H9 (cell line): ENCODE data around the gene KRTAP10-12. TPM values are rescaled to one million over a fixed set of nuclear protein-coding genes. Genes with fewer than 3 reads are reported as not detected.

Experiments used
- DNase-seq: peaks from one replicate; pipeline ENCODE4 v3.0.0-alpha.2; 2017
- H2AFZ ChIP-seq: one replicate; pipeline ENCODE4 v1.6.1; 2013; ENCODE audit warnings: mild to moderate bottlenecking, low read length, control low read depth, moderate library complexity
- H2AK5ac ChIP-seq: 2 replicates; pipeline ENCODE4 v1.6.1; 2013; ENCODE audit warnings: low read length, control low read depth, mixed read lengths; ENCODE audit not compliant: insufficient read length
- H2BK120ac ChIP-seq: one replicate; pipeline ENCODE4 v1.6.1; 2013; ENCODE audit warnings: low read depth, mild to moderate bottlenecking, low read length, control low read depth, inconsistent platforms; ENCODE audit not compliant: poor library complexity, severe bottlenecking
- H2BK12ac ChIP-seq: 2 replicates; pipeline ENCODE4 v1.6.1; 2013; ENCODE audit warnings: low read length, control low read depth, mixed read lengths, low read depth; ENCODE audit not compliant: insufficient read length
- H2BK15ac ChIP-seq: 2 replicates; pipeline ENCODE4 v1.6.1; 2013; ENCODE audit warnings: low read depth, low read length, control low read depth
- H2BK20ac ChIP-seq: one replicate; pipeline ENCODE4 v1.6.1; 2013; ENCODE audit warnings: low read depth, mild to moderate bottlenecking, low read length, control low read depth, inconsistent platforms; ENCODE audit not compliant: poor library complexity, severe bottlenecking
- H2BK5ac ChIP-seq: 2 replicates; pipeline ENCODE4 v1.6.1; 2013; ENCODE audit warnings: low read length, control low read depth, mixed read lengths; ENCODE audit not compliant: insufficient read length
- H3K14ac ChIP-seq: 2 replicates; pipeline ENCODE4 v1.6.1; 2013; ENCODE audit warnings: low read length, control low read depth; ENCODE audit not compliant: insufficient read depth
- H3K18ac ChIP-seq: 2 replicates; pipeline ENCODE4 v1.6.1; 2013; ENCODE audit warnings: low read depth, mild to moderate bottlenecking, mixed read lengths, low read length, control low read depth; ENCODE audit not compliant: insufficient read length
- H3K23ac ChIP-seq: 2 replicates; pipeline ENCODE4 v1.6.1; 2013; ENCODE audit warnings: low read length, control low read depth, mixed read lengths, low read depth; ENCODE audit not compliant: insufficient read length
- H3K23me2 ChIP-seq: 2 replicates; pipeline ENCODE4 v1.6.1; 2013; ENCODE audit warnings: low read depth, mild to moderate bottlenecking, mixed read lengths, low read length, control low read depth; ENCODE audit not compliant: insufficient read length, poor library complexity, severe bottlenecking
- H3K27ac ChIP-seq: 2 replicates; pipeline ENCODE4 v1.5.1; 2013; ENCODE audit warnings: low read length, control low read depth, mixed read lengths, low read depth; ENCODE audit not compliant: insufficient read length
- H3K27me3 ChIP-seq: 2 replicates; pipeline ENCODE4 v1.6.1; 2013; ENCODE audit warnings: low read length, control low read depth, inconsistent platforms; ENCODE audit not compliant: insufficient read depth
- H3K4ac ChIP-seq: 2 replicates; pipeline ENCODE4 v1.6.1; 2013; ENCODE audit warnings: low read depth, mild to moderate bottlenecking, control low read depth, inconsistent platforms, low read length, moderate library complexity
- H3K4me1 ChIP-seq: 2 replicates; pipeline ENCODE4 v1.6.1; 2013; ENCODE audit warnings: low read length, control low read depth, inconsistent platforms; ENCODE audit not compliant: insufficient read depth
- H3K4me2 ChIP-seq: 2 replicates; pipeline ENCODE4 v1.6.1; 2013; ENCODE audit warnings: low read length, control low read depth, mixed read lengths; ENCODE audit not compliant: insufficient read length, insufficient read depth
- H3K56ac ChIP-seq: 2 replicates; pipeline ENCODE4 v1.6.1; 2013; ENCODE audit warnings: low read depth, mild to moderate bottlenecking, mixed read lengths, low read length, control low read depth; ENCODE audit not compliant: insufficient read length
- H3K79me1 ChIP-seq: 2 replicates; pipeline ENCODE4 v1.6.1; 2013; ENCODE audit warnings: low read depth, mild to moderate bottlenecking, moderate library complexity, low read length, control low read depth, inconsistent platforms; ENCODE audit not compliant: insufficient read depth, poor library complexity, severe bottlenecking
- H3K79me2 ChIP-seq: 2 replicates; pipeline ENCODE4 v1.6.1; 2013; ENCODE audit warnings: low read length, control low read depth, inconsistent platforms; ENCODE audit not compliant: insufficient read depth
- H3K9ac ChIP-seq: 2 replicates; pipeline ENCODE4 v1.6.1; 2013; ENCODE audit warnings: low read length, control low read depth, mixed read lengths; ENCODE audit not compliant: insufficient read length; ENCODE audit errors: extremely low read depth
- H3K9me3 ChIP-seq: one replicate; pipeline ENCODE4 v1.6.1; 2013; ENCODE audit warnings: low read depth, low read length, inconsistent platforms; ENCODE audit not compliant: control insufficient read depth
- H3T11ph ChIP-seq: one replicate; pipeline ENCODE4 v1.6.1; 2013; ENCODE audit warnings: mild to moderate bottlenecking, low read length, control low read depth, inconsistent platforms
- H4K20me1 ChIP-seq: one replicate; pipeline ENCODE4 v1.6.1; 2013; ENCODE audit not compliant: control insufficient read depth, insufficient read length, insufficient read depth
- H4K5ac ChIP-seq: 2 replicates; pipeline ENCODE4 v1.6.1; 2013; ENCODE audit warnings: low read depth, mild to moderate bottlenecking, mixed read lengths, low read length, control low read depth; ENCODE audit not compliant: insufficient read length
- H4K8ac ChIP-seq: replicated peaks from 2 replicates; pipeline ENCODE4 v1.6.1; 2013; ENCODE audit warnings: low read length, control low read depth, mixed read lengths, low read depth; ENCODE audit not compliant: insufficient read length
- H4K91ac ChIP-seq: 2 replicates; pipeline ENCODE4 v1.6.1; 2013; ENCODE audit warnings: low read depth, mild to moderate bottlenecking, moderate library complexity, mixed read lengths, low read length, control low read depth; ENCODE audit not compliant: insufficient read length
- H3K27ac Mint-ChIP-seq, 3 experiments: 2 replicates in 2 of 3; 3 replicates in 1 of 3; pipeline ENCODE4 v1.8.0; 2020 to 2021; ENCODE audit warnings: mixed read lengths in 3 of 3, mild to moderate bottlenecking in 1 of 3, moderate library complexity in 1 of 3
- H3K27me3 Mint-ChIP-seq: 2 replicates; pipeline ENCODE4 v1.8.0; 2021; ENCODE audit warnings: low read depth, mild to moderate bottlenecking, moderate library complexity, mixed read lengths
- H3K36me3 Mint-ChIP-seq, 3 experiments: 2 replicates in 2 of 3; 3 replicates in 1 of 3; pipeline ENCODE4 v1.8.0; 2020 to 2021; ENCODE audit warnings: low read depth in 3 of 3, mixed read lengths in 3 of 3; ENCODE audit not compliant: insufficient read depth in 1 of 3
- H3K4me1 Mint-ChIP-seq, 2 experiments: 2 replicates each; pipeline ENCODE4 v1.8.0; 2020; ENCODE audit warnings: mixed read lengths in 2 of 2
- H3K4me3 Mint-ChIP-seq, 2 experiments: 2 replicates in 1 of 2; 3 replicates in 1 of 2; pipeline ENCODE4 v1.8.0; 2020 to 2021; ENCODE audit warnings: mild to moderate bottlenecking in 2 of 2, mixed read lengths in 2 of 2, moderate library complexity in 1 of 2
- H3K9me3 Mint-ChIP-seq, 2 experiments: 2 replicates in 1 of 2; 3 replicates in 1 of 2; pipeline ENCODE4 v1.8.0; 2020; ENCODE audit warnings: mild to moderate bottlenecking in 2 of 2, mixed read lengths in 2 of 2, moderate library complexity in 1 of 2
- WGBS: extraction: QIAGEN DNeasy Blood & Tissue Kit; methylation state at CpG from one replicate; pipeline ENCODE4 v1.1.7; 2013; ENCODE audit warnings: missing lambda C conversion rate, low lambda C conversion rate, mixed read lengths; ENCODE audit not compliant: insufficient read length; ENCODE audit errors: extremely low coverage; 5-methylcytosine and 5-hydroxymethylcytosine counted together
- total RNA-seq: library from RNA; stranded (reverse); gene quantifications from 2 replicates; pipeline ENCODE4 v1.2.1, GENCODE V29; 2021
- TF ChIP-seq, protein P1 (sequence below): fragments of 200-600 bp; sonication (generic); conservative IDR thresholded peaks from 3 replicates; pipeline ENCODE4 v1.8.0; 2021; ENCODE audit warnings: antibody characterized with exemption, mild to moderate bottlenecking

Gene KRTAP10-12
- total RNA-seq, 1 experiment from 2014 or later: not detected

DNA sequence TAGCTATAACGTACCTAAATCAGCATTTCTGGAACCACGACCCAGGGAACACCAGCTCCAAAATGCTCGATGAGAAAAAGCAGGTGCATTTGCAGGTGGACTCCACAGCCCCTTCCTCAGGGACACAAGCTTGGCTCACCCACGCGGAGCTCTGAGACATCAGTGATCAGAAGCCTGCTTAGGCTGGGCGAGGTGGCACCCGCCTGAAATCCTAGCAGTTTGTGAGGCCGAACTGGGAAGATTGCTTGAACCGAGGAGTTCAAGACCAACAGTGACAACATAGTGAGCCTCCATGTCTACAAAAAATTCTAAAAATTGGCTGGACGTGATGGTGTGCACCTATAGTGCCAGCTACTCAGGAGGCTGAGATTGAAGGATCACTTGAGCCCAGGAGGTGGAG is 16.9 kb downstream of the KRTAP10-12 start:
- H2AK5ac ChIP-seq: no peak overlapping the region
- no peak overlapping the region for H3K14ac ChIP-seq
- no peak overlapping the region for H4K5ac ChIP-seq
- H4K8ac ChIP-seq: no peak overlapping the region
- H3K4me3 Mint-ChIP-seq: no peak overlapping the region
- H2BK15ac ChIP-seq: no peak overlapping the region
- H3K4me1 Mint-ChIP-seq: peaks cover 50 to 62% of the 10 kb centered on the region in 2 experiments
- H3K9me3 ChIP-seq: no peaks in the 10 kb centered on the region
- peaks cover 19% of the 10 kb centered on the region for H3K23me2 ChIP-seq
- peaks cover 37% of the 10 kb centered on the region; the same call in 1 of the 2 replicates for H3K27me3 ChIP-seq
- H3K4ac ChIP-seq: no peak overlapping the region
- no peak overlapping the region for H2BK20ac ChIP-seq
- H2BK12ac ChIP-seq: no peak overlapping the region
- no peaks in the 10 kb centered on the region for H3K79me1 ChIP-seq
- H2BK120ac ChIP-seq: no peak overlapping the region
- H4K91ac ChIP-seq: no peak overlapping the region
- peaks cover 73% of the 10 kb centered on the region for H3K27me3 Mint-ChIP-seq
- no peaks in the 10 kb centered on the region for H3K79me2 ChIP-seq
- no peak overlapping the region for H3K56ac ChIP-seq
- no peaks in the 10 kb centered on the region for H4K20me1 ChIP-seq
- H3K27ac Mint-ChIP-seq: peak overlapping the region in 1 of 3 experiments; percentile 82; a peak in 2 of 7 replicates
- no CpG with 5 or more reads among the region's 10 CpGs for WGBS
- no peak overlapping the region for H2AFZ ChIP-seq
- no peak overlapping the region for H3K27ac ChIP-seq
- TF ChIP-seq, protein P1, sequence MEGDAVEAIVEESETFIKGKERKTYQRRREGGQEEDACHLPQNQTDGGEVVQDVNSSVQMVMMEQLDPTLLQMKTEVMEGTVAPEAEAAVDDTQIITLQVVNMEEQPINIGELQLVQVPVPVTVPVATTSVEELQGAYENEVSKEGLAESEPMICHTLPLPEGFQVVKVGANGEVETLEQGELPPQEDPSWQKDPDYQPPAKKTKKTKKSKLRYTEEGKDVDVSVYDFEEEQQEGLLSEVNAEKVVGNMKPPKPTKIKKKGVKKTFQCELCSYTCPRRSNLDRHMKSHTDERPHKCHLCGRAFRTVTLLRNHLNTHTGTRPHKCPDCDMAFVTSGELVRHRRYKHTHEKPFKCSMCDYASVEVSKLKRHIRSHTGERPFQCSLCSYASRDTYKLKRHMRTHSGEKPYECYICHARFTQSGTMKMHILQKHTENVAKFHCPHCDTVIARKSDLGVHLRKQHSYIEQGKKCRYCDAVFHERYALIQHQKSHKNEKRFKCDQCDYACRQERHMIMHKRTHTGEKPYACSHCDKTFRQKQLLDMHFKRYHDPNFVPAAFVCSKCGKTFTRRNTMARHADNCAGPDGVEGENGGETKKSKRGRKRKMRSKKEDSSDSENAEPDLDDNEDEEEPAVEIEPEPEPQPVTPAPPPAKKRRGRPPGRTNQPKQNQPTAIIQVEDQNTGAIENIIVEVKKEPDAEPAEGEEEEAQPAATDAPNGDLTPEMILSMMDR: no peak
- H3K4me2 ChIP-seq: no peak overlapping the region
- H3K4me1 ChIP-seq: peaks cover 3% of the 10 kb centered on the region; the same call in 1 of the 2 replicates
- DNase-seq: no peak
- H3K23ac ChIP-seq: no peak overlapping the region
- no peak overlapping the region for H3K9ac ChIP-seq
- no peak overlapping the region for H3K18ac ChIP-seq
- H3K9me3 Mint-ChIP-seq: no peaks in the 10 kb centered on the region; a peak in 1 of 5 replicates
- H3K36me3 Mint-ChIP-seq: no peaks in the 10 kb centered on the region; a peak in 3 of 7 replicates
- no peak overlapping the region for H2BK5ac ChIP-seq
- H3T11ph ChIP-seq: no peak overlapping the region
